Pancreas (tissue), 10 donors: ENCODE results near the gene EOLA1. TPM values are rescaled to one million over a fixed set of nuclear protein-coding genes. Genes with fewer than 3 reads are reported as not detected.
"Not testable (repeated sequence)": the region's sequence is repeated elsewhere in the genome, so short reads cannot be mapped to it uniquely, and the experiment has no call there.

Experiments
- ATAC-seq, 4 donors: fragments of 200-7000 bp; cut with Tn5 transposase; one replicate each; pipeline versions ENCODE4 v1.8.0 to v1.9.1; 2020; ENCODE audit warnings: mild to moderate bottlenecking in 4 of 4, moderate library complexity in 4 of 4
- DNase-seq, 6 donors: peaks; one replicate each; pipeline ENCODE4 v3.0.0-alpha.2; 2020
- FAIRE-seq: peaks from 2 replicates; lab custom pipeline; 2012; peaks lifted over from hg19 to GRCh38; lab: Jason Lieb, UNC
- H3K27ac ChIP-seq, 4 donors: fragments of 200-600 bp; sonication (generic); 1 replicate in 3 of 4; 2 replicates in 1 of 4; pipeline versions ENCODE4 v1.5.0 to v1.8.0; 2020
- H3K27me3 ChIP-seq, 4 donors: fragments of 200-600 bp; one replicate each; pipeline ENCODE4 v1.8.0; 2021
- H3K36me3 ChIP-seq, 3 donors: fragments of 200-600 bp; sonication (generic) in 1 of 3; one replicate each; pipeline versions ENCODE4 v1.5.0 to v1.8.0; 2020 to 2021
- H3K4me1 ChIP-seq, 3 donors: fragments of 200-600 bp; one replicate each; pipeline ENCODE4 v1.8.0; 2021
- H3K4me3 ChIP-seq, 4 donors: fragments of 200-600 bp; sonication (generic) in 2 of 4; one replicate each; pipeline versions ENCODE4 v1.5.0 to v1.8.0; 2020 to 2021
- H3K9me3 ChIP-seq, 4 donors: fragments of 200-600 bp; one replicate each; pipeline ENCODE4 v1.8.0; 2021
- CTCF ChIP-seq, 4 donors: fragments of 200-600 bp; sonication (generic) in 3 of 4; IDR thresholded peaks; one replicate each; pipeline versions ENCODE4 v1.5.0 to v1.8.0; 2021; ENCODE audit warnings: antibody characterized with exemption in 4 of 4
- WGBS, 2 donors: extraction: QIAGEN DNeasy Blood & Tissue Kit; methylation state at CpG; one replicate each; pipeline ENCODE4 v1.1.7; 2013; 5-methylcytosine and 5-hydroxymethylcytosine counted together
- intact Hi-C, 3 donors: fragments of 100-400 bp; cut with DNase I; formaldehyde crosslinking; loops; one replicate each; pipeline versions ENCODE4 v1.11.1 to v1.14.2; 2022
- polyA plus RNA-seq, 2 donors: library from polyadenylated mRNA; stranded (reverse); fragments of 200-250 nt; gene quantifications; one replicate each; pipeline ENCODE4 v1.2.3, GENCODE V29; 2013
- total RNA-seq, 6 donors: library from RNA; stranded (reverse); fragmentation: NEBNext Ultra II Directional in 4 of 6; extraction: Animal tissue kit (Norgen Biotek cat#: 25700) in 4 of 6; gene quantifications; one replicate each; pipeline versions ENCODE4 v1.2.1 to v1.2.4, GENCODE V29; 2021 to 2023
- donor health status: healthy with polysubstance abuse.
- donor health status: DM: no; HTN: no; CAD: no; lungs with moderate emphysema.
- donor health status: DM: no; HTN: no; CAD: no.
- donor health status: control.
- donor health status: control.
- donor health status: Bipolar disorder and iron deficiency.
- donor health status: DM: yes; HTN: yes; CAD: no.
- donor health status: DM: no; HTN: no; CAD: no.
- donor health status: DM: no; HTN: no; CAD: no.
- donor health status: DM: yes; HTN: yes; CAD: no.

Gene EOLA1
- total and polyA plus RNA-seq, 8 donors: 11.0 to 19.1 (median 11.7) TPM

- no CpG with 5 or more reads among the region's 4 CpGs for WGBS, 2 donors
- DNase-seq, H3K9me3 ChIP-seq, H3K27me3 ChIP-seq, intact Hi-C loops, H3K4me1 ChIP-seq, ATAC-seq, H3K36me3 ChIP-seq, H3K4me3 ChIP-seq, H3K27ac ChIP-seq, FAIRE-seq: not testable (repeated sequence)
These were observed 10.6 kb downstream of the EOLA1 start for GRCh38 chrX:149551245-149551938.

GRCh38 chrX:149551939-149552248, 11.1 kb downstream of the EOLA1 start:
- H3K27me3 ChIP-seq, H3K4me1 ChIP-seq, FAIRE-seq, ATAC-seq, H3K4me3 ChIP-seq, H3K9me3 ChIP-seq, H3K36me3 ChIP-seq, H3K27ac ChIP-seq, intact Hi-C loops: not testable (repeated sequence)
- peak in 1 of 6 donors; percentile 15 for DNase-seq
- 80 to 97% methylated on average over 1 to 2 of the region's 6 CpGs for WGBS, 2 donors

GRCh38 chrX:149555251-149555650, 14.4 kb downstream of the EOLA1 start:
- WGBS, 2 donors: no CpG with 5 or more reads among the region's 4 CpGs
- H3K36me3 ChIP-seq, ATAC-seq, H3K9me3 ChIP-seq, H3K4me3 ChIP-seq, H3K4me1 ChIP-seq, DNase-seq, intact Hi-C loops, FAIRE-seq, H3K27me3 ChIP-seq, H3K27ac ChIP-seq: not testable (repeated sequence)

GRCh38 chrX:149563359-149563758, 22.5 kb downstream of the EOLA1 start:
- ATAC-seq (no peak), DNase-seq (no peak), FAIRE-seq (no peak)
- 76 to 85% methylated on average over 4 of the region's 4 CpGs for WGBS, 2 donors
- Histone ChIP-seq H3K27me3 (peaks cover 0 to 3% (median 0%) of the 10 kb centered on the region in 4 donors), H3K27ac (no peak overlapping the region), H3K36me3 (no peaks in the 10 kb centered on the region), H3K9me3 (no peaks in the 10 kb centered on the region), H3K4me1 (no peaks in the 10 kb centered on the region), H3K4me3 (no peak overlapping the region)
- TF ChIP-seq CTCF (IDR thresholded peaks at IDR 0.05): no peak
- intact Hi-C loops: no loop called here

GRCh38 chrX:149567621-149568417, 27.0 kb downstream of the EOLA1 start:
- ATAC-seq: no peak
- peak in 1 of 6 donors; percentile 13 for DNase-seq
- Histone ChIP-seq H3K27ac (no peak overlapping the region), H3K4me1 (no peaks in the 10 kb centered on the region), H3K9me3 (no peaks in the 10 kb centered on the region), H3K36me3 (no peaks in the 10 kb centered on the region), H3K27me3 (peaks cover 0 to 5% (median 0%) of the 10 kb centered on the region in 4 donors), H3K4me3 (no peak overlapping the region)
- no peak for TF ChIP-seq CTCF (IDR thresholded peaks at IDR 0.05)
- intact Hi-C loops: no loop called here
- FAIRE-seq: no peak
- 64 to 77% methylated on average over 7 of the region's 7 CpGs for WGBS, 2 donors

- WGBS, 2 donors: 60 to 83% methylated on average over 5 of the region's 5 CpGs
- FAIRE-seq: no peak
These were observed 28.0 kb downstream of the EOLA1 start for GRCh38 chrX:149568701-149569296.

More at GRCh38 chrX:149568701-149569296, 28.0 kb downstream of the EOLA1 start:
- Histone ChIP-seq H3K27ac (no peak overlapping the region), H3K27me3 (peaks cover 0 to 5% (median 0%) of the 10 kb centered on the region in 4 donors), H3K4me1 (no peaks in the 10 kb centered on the region), H3K36me3 (no peaks in the 10 kb centered on the region), H3K9me3 (no peaks in the 10 kb centered on the region), H3K4me3 (no peak overlapping the region)
- TF ChIP-seq CTCF (IDR thresholded peaks at IDR 0.05): no peak
- DNase-seq (no peak), ATAC-seq (no peak)
- intact Hi-C loops: no loop called here
